Measurements from ENCODE around the gene KCNH1. TPM values are rescaled to one million over a fixed set of nuclear protein-coding genes. Genes with fewer than 3 reads are reported as not detected.
"Not testable (repeated sequence)": the region's sequence is repeated elsewhere in the genome, so short reads cannot be mapped to it uniquely, and the experiment has no call there.

The KCNH1 gene
- total and polyA plus RNA-seq, 2 donors = 0.62 to 0.85 TPM

DNA sequence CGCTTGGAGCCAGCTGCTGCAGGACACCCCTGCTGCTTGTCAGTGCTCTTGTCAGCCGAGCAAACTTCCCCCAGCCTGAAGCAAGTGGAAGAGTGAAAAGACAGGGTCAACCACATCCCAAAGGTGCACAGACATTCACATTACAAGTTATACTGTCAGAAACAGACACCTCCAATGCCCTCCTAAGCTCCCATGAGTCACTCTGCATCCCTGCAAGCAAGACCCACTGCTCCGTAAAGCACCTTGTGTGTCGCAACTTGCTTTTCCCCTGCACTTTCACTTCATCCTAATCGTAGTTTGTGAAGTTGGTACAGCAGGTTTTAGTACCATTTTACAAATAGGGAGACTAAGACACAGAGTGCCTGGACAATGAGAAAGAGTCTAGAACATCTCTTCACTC, 51.1 kb downstream of the KCNH1 start:
- Histone ChIP-seq H3K9me3 (ENCODE audit: control insufficient read depth in 2 of 2, insufficient read depth in 1 of 2, low read length in 1 of 2) (no peaks in the 10 kb centered on the region), H3K27ac (ENCODE audit: low read depth in 1 of 2, low read length in 1 of 2) (no peak overlapping the region), H3K36me3 (ENCODE audit: control insufficient read depth in 2 of 2, insufficient read depth in 2 of 2, low read length in 1 of 2) (no peaks in the 10 kb centered on the region), H3K4me3 (ENCODE audit: low read length in 2 of 2) (no peak overlapping the region), H3K4me1 (ENCODE audit: control insufficient read depth in 2 of 2, insufficient read depth in 2 of 2, low read length in 2 of 2) (no peaks in the 10 kb centered on the region), H3K27me3 (ENCODE audit: control insufficient read depth in 2 of 2, insufficient read depth in 1 of 2, low read length in 1 of 2) (no peaks in the 10 kb centered on the region)
- no peak for DNase-seq (ENCODE audit: low read depth in 6 of 9, low spot score in 9 of 9)
- 83% methylated on average over 5 of the region's 5 CpGs for whole genome bisulfite sequencing

GRCh38 chr1:211081447-211081846, 52.5 kb downstream of the KCNH1 start:
- H3K27me3 ChIP-seq (ENCODE audit: control insufficient read depth in 2 of 2, insufficient read depth in 1 of 2, low read length in 1 of 2); H3K4me1 ChIP-seq (ENCODE audit: control insufficient read depth in 2 of 2, insufficient read depth in 2 of 2, low read length in 2 of 2); H3K36me3 ChIP-seq (ENCODE audit: control insufficient read depth in 2 of 2, insufficient read depth in 2 of 2, low read length in 1 of 2); H3K9me3 ChIP-seq (ENCODE audit: control insufficient read depth in 2 of 2, insufficient read depth in 1 of 2, low read length in 1 of 2); DNase-seq (ENCODE audit: low read depth in 6 of 9, low spot score in 9 of 9); H3K27ac ChIP-seq (ENCODE audit: low read depth in 1 of 2, low read length in 1 of 2); H3K4me3 ChIP-seq (ENCODE audit: low read length in 2 of 2): not testable (repeated sequence)
- WGBS = 98% methylated on average over 5 of the region's 5 CpGs

- Histone ChIP-seq H3K4me3 (ENCODE audit: low read length in 2 of 2) (no peak overlapping the region), H3K27ac (ENCODE audit: low read depth in 1 of 2, low read length in 1 of 2) (no peak overlapping the region), H3K27me3 (ENCODE audit: control insufficient read depth in 2 of 2, insufficient read depth in 1 of 2, low read length in 1 of 2) (no peaks in the 10 kb centered on the region), H3K36me3 (ENCODE audit: control insufficient read depth in 2 of 2, insufficient read depth in 2 of 2, low read length in 1 of 2) (no peaks in the 10 kb centered on the region), H3K9me3 (ENCODE audit: control insufficient read depth in 2 of 2, insufficient read depth in 1 of 2, low read length in 1 of 2) (no peaks in the 10 kb centered on the region), H3K4me1 (ENCODE audit: control insufficient read depth in 2 of 2, insufficient read depth in 2 of 2, low read length in 2 of 2) (no peaks in the 10 kb centered on the region)
- no peak for DNase-seq (ENCODE audit: low read depth in 6 of 9, low spot score in 9 of 9)
- WGBS = 89% methylated on average over 3 of the region's 3 CpGs
Observed at GRCh38 chr1:211068976-211069375, 65.0 kb downstream of the KCNH1 start.

DNA sequence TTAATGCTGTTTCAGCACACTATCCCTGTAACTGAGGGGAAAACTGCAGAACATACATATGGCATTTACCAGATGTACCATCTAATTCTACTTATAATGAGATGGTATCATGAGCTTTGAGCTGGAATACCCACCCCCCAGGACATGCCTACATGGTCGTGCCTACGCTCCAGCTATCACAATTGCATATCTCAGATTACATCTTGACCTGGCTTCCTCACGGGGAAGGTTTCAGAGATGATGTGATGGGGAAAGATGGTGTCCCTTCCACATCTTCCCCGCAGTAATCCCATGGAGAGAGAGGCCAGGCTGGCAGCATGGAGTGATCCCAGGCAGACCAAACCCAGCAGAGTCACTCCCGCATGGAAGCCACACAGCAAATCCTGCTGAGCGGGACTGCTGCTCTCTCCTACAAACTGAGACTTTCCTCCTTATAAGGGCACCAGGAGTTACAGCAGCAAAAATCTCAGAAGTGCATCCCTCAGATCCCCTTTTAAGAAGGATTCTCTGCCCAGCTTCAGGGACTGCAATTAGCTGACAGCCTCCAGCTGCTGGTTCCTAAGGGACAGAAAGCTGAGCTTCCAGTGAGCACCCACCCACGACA, 67.1 kb downstream of the KCNH1 start:
- H3K27ac ChIP-seq (ENCODE audit: low read depth in 1 of 2, low read length in 1 of 2) = no peak overlapping the region
- H3K27me3 ChIP-seq (ENCODE audit: control insufficient read depth in 2 of 2, insufficient read depth in 1 of 2, low read length in 1 of 2) = no peaks in the 10 kb centered on the region
- H3K4me3 ChIP-seq (ENCODE audit: low read length in 2 of 2) = no peak overlapping the region
- H3K36me3 ChIP-seq (ENCODE audit: control insufficient read depth in 2 of 2, insufficient read depth in 2 of 2, low read length in 1 of 2) = no peaks in the 10 kb centered on the region
- no peak for DNase-seq (ENCODE audit: low read depth in 6 of 9, low spot score in 9 of 9)
- 82% methylated on average over 7 of the region's 7 CpGs for WGBS
- no peaks in the 10 kb centered on the region for H3K4me1 ChIP-seq (ENCODE audit: control insufficient read depth in 2 of 2, insufficient read depth in 2 of 2, low read length in 2 of 2)
- H3K9me3 ChIP-seq (ENCODE audit: control insufficient read depth in 2 of 2, insufficient read depth in 1 of 2, low read length in 1 of 2) = no peaks in the 10 kb centered on the region

DNA sequence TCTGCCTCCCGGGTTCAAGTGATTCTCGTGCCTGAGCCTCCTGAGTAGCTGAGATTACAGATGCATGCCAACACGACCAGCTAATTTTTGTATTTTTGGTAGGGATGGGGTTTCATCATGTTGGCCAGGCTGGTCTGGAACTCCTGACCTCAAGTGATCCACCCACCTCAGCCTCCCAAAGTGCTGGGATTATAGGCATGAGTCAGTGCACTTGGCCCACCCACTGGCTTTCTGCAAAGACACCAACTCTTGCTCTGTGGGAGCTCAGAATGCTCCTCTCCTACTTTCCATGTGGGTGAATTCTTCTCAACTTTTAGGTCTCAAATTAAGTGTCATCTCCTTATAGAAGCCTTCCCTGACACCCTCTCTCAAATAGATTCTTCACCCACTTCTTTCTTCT, 92.1 kb downstream of the KCNH1 start:
- not testable (repeated sequence) for H3K9me3 ChIP-seq (ENCODE audit: control insufficient read depth in 2 of 2, insufficient read depth in 1 of 2, low read length in 1 of 2); H3K36me3 ChIP-seq (ENCODE audit: control insufficient read depth in 2 of 2, insufficient read depth in 2 of 2, low read length in 1 of 2); DNase-seq (ENCODE audit: low read depth in 6 of 9, low spot score in 9 of 9); H3K4me1 ChIP-seq (ENCODE audit: control insufficient read depth in 2 of 2, insufficient read depth in 2 of 2, low read length in 2 of 2); H3K27me3 ChIP-seq (ENCODE audit: control insufficient read depth in 2 of 2, insufficient read depth in 1 of 2, low read length in 1 of 2); H3K27ac ChIP-seq (ENCODE audit: low read depth in 1 of 2, low read length in 1 of 2); H3K4me3 ChIP-seq (ENCODE audit: low read length in 2 of 2)
- 86% methylated on average over 3 of the region's 3 CpGs for WGBS

GRCh38 chr1:211037095-211037494, 96.9 kb downstream of the KCNH1 start:
- no peak for DNase-seq (ENCODE audit: low read depth in 6 of 9, low spot score in 9 of 9)
- H3K27ac ChIP-seq (ENCODE audit: low read depth in 1 of 2, low read length in 1 of 2) = no peak overlapping the region
- H3K27me3 ChIP-seq (ENCODE audit: control insufficient read depth in 2 of 2, insufficient read depth in 1 of 2, low read length in 1 of 2) = no peaks in the 10 kb centered on the region
- 94% methylated on average over 2 of the region's 2 CpGs for WGBS
- H3K36me3 ChIP-seq (ENCODE audit: control insufficient read depth in 2 of 2, insufficient read depth in 2 of 2, low read length in 1 of 2) = no peaks in the 10 kb centered on the region
- no peak overlapping the region for H3K4me3 ChIP-seq (ENCODE audit: low read length in 2 of 2)
- H3K4me1 ChIP-seq (ENCODE audit: control insufficient read depth in 2 of 2, insufficient read depth in 2 of 2, low read length in 2 of 2) = no peaks in the 10 kb centered on the region
- H3K9me3 ChIP-seq (ENCODE audit: control insufficient read depth in 2 of 2, insufficient read depth in 1 of 2, low read length in 1 of 2) = no peaks in the 10 kb centered on the region

DNA sequence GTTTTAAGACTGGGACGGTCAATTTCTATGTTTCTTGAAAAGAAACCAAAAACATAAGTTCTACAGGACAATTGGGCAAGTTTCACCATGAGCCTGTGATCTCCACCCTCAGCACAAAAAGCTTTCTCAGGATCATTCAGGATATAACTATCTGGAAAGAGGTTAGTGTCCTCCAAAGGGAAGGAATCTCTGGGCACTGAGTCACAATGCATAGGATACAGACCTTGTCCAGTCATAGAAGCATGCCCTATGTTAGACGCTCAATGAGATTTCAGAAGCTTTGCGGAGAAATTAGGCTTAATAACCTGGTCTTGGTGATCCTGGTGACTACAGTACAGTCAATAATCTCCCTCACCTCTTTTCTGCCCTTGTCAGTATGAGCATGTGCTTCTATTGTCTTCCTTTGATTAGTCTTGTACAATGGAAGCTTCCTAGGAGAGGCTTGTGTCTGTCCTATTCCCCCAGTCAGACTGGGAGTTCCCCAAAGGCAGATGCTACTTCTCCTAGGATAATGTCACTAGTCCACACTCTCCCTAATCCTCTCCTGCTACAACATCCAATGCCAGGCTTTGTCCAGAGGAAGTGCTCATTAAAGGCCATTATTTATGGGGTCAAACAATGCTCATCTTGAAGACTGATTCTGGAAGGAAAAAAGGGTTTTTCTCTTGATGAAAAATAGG, 97.4 kb downstream of the KCNH1 start:
- Histone ChIP-seq H3K27ac (ENCODE audit: low read depth in 1 of 2, low read length in 1 of 2) (no peak overlapping the region), H3K9me3 (ENCODE audit: control insufficient read depth in 2 of 2, insufficient read depth in 1 of 2, low read length in 1 of 2) (no peaks in the 10 kb centered on the region), H3K36me3 (ENCODE audit: control insufficient read depth in 2 of 2, insufficient read depth in 2 of 2, low read length in 1 of 2) (no peaks in the 10 kb centered on the region), H3K27me3 (ENCODE audit: control insufficient read depth in 2 of 2, insufficient read depth in 1 of 2, low read length in 1 of 2) (no peaks in the 10 kb centered on the region), H3K4me1 (ENCODE audit: control insufficient read depth in 2 of 2, insufficient read depth in 2 of 2, low read length in 2 of 2) (no peaks in the 10 kb centered on the region), H3K4me3 (ENCODE audit: low read length in 2 of 2) (no peak overlapping the region)
- 96% methylated on average over 3 of the region's 3 CpGs for WGBS
- no peak for DNase-seq (ENCODE audit: low read depth in 6 of 9, low spot score in 9 of 9)

- Histone ChIP-seq H3K27me3 (ENCODE audit: control insufficient read depth in 2 of 2, insufficient read depth in 1 of 2, low read length in 1 of 2) (no peaks in the 10 kb centered on the region), H3K4me3 (ENCODE audit: low read length in 2 of 2) (no peak overlapping the region), H3K4me1 (ENCODE audit: control insufficient read depth in 2 of 2, insufficient read depth in 2 of 2, low read length in 2 of 2) (no peaks in the 10 kb centered on the region), H3K27ac (ENCODE audit: low read depth in 1 of 2, low read length in 1 of 2) (no peak overlapping the region), H3K9me3 (ENCODE audit: control insufficient read depth in 2 of 2, insufficient read depth in 1 of 2, low read length in 1 of 2) (no peaks in the 10 kb centered on the region), H3K36me3 (ENCODE audit: control insufficient read depth in 2 of 2, insufficient read depth in 2 of 2, low read length in 1 of 2) (no peaks in the 10 kb centered on the region)
- WGBS = 78% methylated on average over 3 of the region's 3 CpGs
- DNase-seq (ENCODE audit: low read depth in 6 of 9, low spot score in 9 of 9) = no peak
Observed at GRCh38 chr1:211035821-211036380, 98.0 kb downstream of the KCNH1 start.

DNA sequence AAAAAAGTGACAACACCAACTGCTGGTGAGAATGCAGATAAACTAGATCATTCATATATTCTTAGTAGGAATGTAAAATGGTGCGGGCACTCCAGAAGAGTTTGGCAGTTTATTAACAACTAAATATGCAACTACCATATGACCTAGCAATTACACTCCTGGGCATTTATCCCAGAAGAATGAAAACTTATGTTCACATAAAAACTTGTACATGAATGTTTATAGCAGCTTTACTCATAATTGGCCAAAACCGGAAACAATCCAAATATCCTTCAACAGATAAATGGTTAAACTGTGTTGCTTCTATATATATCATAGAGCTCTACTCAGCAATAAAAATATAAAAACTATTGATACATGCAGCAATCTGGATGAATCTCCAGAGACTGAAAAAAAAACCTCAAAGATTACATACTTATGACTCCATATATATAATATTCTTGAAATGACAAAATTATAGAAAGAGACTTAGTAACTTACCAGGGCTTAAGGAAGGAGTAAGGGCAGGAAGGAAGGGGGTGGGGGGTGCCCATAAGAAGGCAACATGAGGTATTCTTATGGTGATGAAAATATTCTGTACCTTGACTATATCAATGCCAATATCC, 99.9 kb downstream of the KCNH1 start:
- H3K27ac ChIP-seq (ENCODE audit: low read depth in 1 of 2, low read length in 1 of 2) = no peak overlapping the region
- no peak overlapping the region for H3K4me3 ChIP-seq (ENCODE audit: low read length in 2 of 2)
- H3K27me3 ChIP-seq (ENCODE audit: control insufficient read depth in 2 of 2, insufficient read depth in 1 of 2, low read length in 1 of 2) = no peaks in the 10 kb centered on the region
- H3K9me3 ChIP-seq (ENCODE audit: control insufficient read depth in 2 of 2, insufficient read depth in 1 of 2, low read length in 1 of 2) = no peaks in the 10 kb centered on the region
- no peaks in the 10 kb centered on the region for H3K36me3 ChIP-seq (ENCODE audit: control insufficient read depth in 2 of 2, insufficient read depth in 2 of 2, low read length in 1 of 2)
- 97% methylated on average over 2 of the region's 2 CpGs for WGBS
- no peak for DNase-seq (ENCODE audit: low read depth in 6 of 9, low spot score in 9 of 9)
- H3K4me1 ChIP-seq (ENCODE audit: control insufficient read depth in 2 of 2, insufficient read depth in 2 of 2, low read length in 2 of 2) = no peaks in the 10 kb centered on the region
